ENCODE data around the gene G6PD. TPM values are rescaled to one million over a fixed set of nuclear protein-coding genes. Genes with fewer than 3 reads are reported as not detected.

Gene G6PD
- total and polyA plus RNA-seq, 2 of the 4 experiments (the other 2 are of a cell fraction), result 77.1 to 213 TPM

DNA sequence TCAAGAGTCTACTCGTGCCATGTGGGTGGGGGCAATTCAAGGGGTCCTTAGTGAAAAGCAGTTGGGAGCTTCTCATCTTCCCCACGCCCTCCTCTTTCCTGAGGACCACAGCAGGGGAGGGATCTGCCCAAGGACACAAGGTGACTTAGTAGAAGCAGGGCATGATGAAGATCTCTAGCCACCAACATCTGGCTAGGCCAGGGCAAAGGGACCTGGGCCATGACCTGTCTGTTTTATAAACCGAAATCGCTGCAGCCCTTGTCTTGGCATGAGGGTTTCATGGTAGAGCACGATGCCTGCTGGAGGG is 5.1 kb downstream of the G6PD start:
- no peaks in the 10 kb centered on the region for H3K27me3 ChIP-seq (ENCODE audit: control insufficient read depth, insufficient read depth, low read length)
- H3K4me2 ChIP-seq (ENCODE audit: low read depth, low read length), result peak overlapping the region; percentile 67
- peak overlapping the region; percentile 100 for H3K4ac ChIP-seq (ENCODE audit: low read depth, low read length)
- peak overlapping the region; percentile 98 for H3K14ac ChIP-seq (replicated peaks; ENCODE audit: low read depth, low read length)
- H4K8ac ChIP-seq (ENCODE audit: low read depth in 2 of 2, low read length in 2 of 2), result peak overlapping the region; percentile 65 to 97
- H2BK20ac ChIP-seq (ENCODE audit: low read depth, low read length), result peak overlapping the region; percentile 99
- dilution Hi-C loops (cut with HindIII; ENCODE audit: low sequenced_read_pairs, unreplicated experiment), result no loop called here
- no peak for TF ChIP-seq CHD1 (IDR thresholded peaks at IDR 0.05; ENCODE audit: low read depth, low read length)
- TF ChIP-seq POLR2A (IDR thresholded peaks at IDR 0.05; ENCODE audit: low read depth, low read length), result no peak
- H3K56ac ChIP-seq (ENCODE audit: extremely low read depth, insufficient read depth, low read length), result peak overlapping the region; percentile 78
- peaks cover 40% of the 10 kb centered on the region for H3K36me3 ChIP-seq (ENCODE audit: control insufficient read depth, insufficient read depth, low read length)
- intact Hi-C loops (cut with micrococcal nuclease), result no loop called here
- peaks cover 19% of the 10 kb centered on the region for H3K9me1 ChIP-seq (ENCODE audit: insufficient read depth, low read length)
- peak overlapping the region; percentile 56 for H3K9ac ChIP-seq (ENCODE audit: low read depth, low read length)
- H2AK5ac ChIP-seq (ENCODE audit: low read depth, low read length), result peak overlapping the region; percentile 99
- H4K20me1 ChIP-seq (ENCODE audit: insufficient read depth, low read length), result peaks cover 4% of the 10 kb centered on the region; the same call in 1 of the 2 replicates
- no CpG with 5 or more reads among the region's 5 CpGs for WGBS, 2 experiments (ENCODE audit: extremely low coverage in 2 of 2, insufficient read length in 1 of 2)
- H2AK9ac ChIP-seq (replicated peaks; ENCODE audit: low read depth, low read length, poor library complexity), result peak overlapping the region; percentile 97
- peaks cover 8 to 58% of the 10 kb centered on the region in 2 experiments; a peak in 3 of 4 replicates for H3K79me1 ChIP-seq (ENCODE audit: low read depth in 1 of 2, low read length in 2 of 2)
- ChIA-PET POLR2A (ENCODE audit: unreplicated experiment) (no interaction called here), CTCF (interaction anchor here (1.6 to 1.7 kb wide), 2 partner anchors 15 to 142 kb away, joined by 3 to 5 read pairs; no protein-coding TSS in a partner anchor)
- H3K27ac ChIP-seq (ENCODE audit: insufficient read depth, low read length), result peak overlapping the region; percentile 99
- peak overlapping the region; percentile 96; the same call in 2 of the 3 replicates for H2BK15ac ChIP-seq (ENCODE audit: low read depth, low read length)
- peak overlapping the region; percentile 99 for H3K18ac ChIP-seq (ENCODE audit: low read depth, low read length)
- H2AFZ ChIP-seq (replicated peaks; ENCODE audit: low read length, poor library complexity), result peak overlapping the region; percentile 76
- H4K91ac ChIP-seq (ENCODE audit: insufficient read depth, low read depth, low read length), result peak overlapping the region; percentile 99
- no peak for ATAC-seq (ENCODE audit: low read depth)
- DNase-seq, result peak; percentile 13
- peaks cover 23% of the 10 kb centered on the region for H3K4me1 ChIP-seq (ENCODE audit: control insufficient read depth, insufficient read depth, low read length)
- H2BK120ac ChIP-seq (ENCODE audit: low read depth, low read length), result peak overlapping the region; percentile 100
- H3K4me3 ChIP-seq (ENCODE audit: insufficient read depth, low read depth, low read length), result no peak overlapping the region
- H2BK5ac ChIP-seq (ENCODE audit: low read depth, low read length, poor library complexity, severe bottlenecking), result peak overlapping the region; percentile 99
- in situ Hi-C loops (cut with MboI; ENCODE audit: low sequenced_read_pairs), result loop anchor here (25.0 kb wide), 1 partner anchor 1579 kb away; no protein-coding TSS in a partner anchor
- BruUV-seq (replicated peaks), result no TSS peak
- no peaks in the 10 kb centered on the region for H3K9me3 ChIP-seq (ENCODE audit: control insufficient read depth, insufficient read depth, low read length)
- H3K23ac ChIP-seq (ENCODE audit: low read depth, low read length), result peak overlapping the region; percentile 99
- H4K5ac ChIP-seq (ENCODE audit: low read depth, low read length), result peak overlapping the region; percentile 100
